GM18519 (cell line): Measurements from ENCODE around the gene TOGARAM2.

ENCODE experiments used
- ATAC-seq: cut with Tn5 transposase; IDR thresholded peaks from one replicate; pipeline ENCODE4 v1.9.1; 2021; ENCODE audit warnings: mild to moderate bottlenecking, moderate library complexity; ENCODE audit not compliant: unreplicated experiment, low FRiP score

Gene TOGARAM2

GRCh38 chr2:29051730-29052129 is 70.6 kb downstream of the TOGARAM2 start:
- no peak for ATAC-seq

GRCh38 chr2:29052807-29053206 is 71.7 kb downstream of the TOGARAM2 start:
- no peak for ATAC-seq

GRCh38 chr2:29053223-29053622 is 72.1 kb downstream of the TOGARAM2 start:
- ATAC-seq, result no peak

GRCh38 chr2:29053670-29054400 is 72.7 kb downstream of the TOGARAM2 start:
- ATAC-seq, result no peak

GRCh38 chr2:29054430-29054829 is 73.3 kb downstream of the TOGARAM2 start:
- no peak for ATAC-seq

GRCh38 chr2:29055601-29056000 is 74.5 kb downstream of the TOGARAM2 start:
- ATAC-seq, result no peak

GRCh38 chr2:29056452-29056851 is 75.4 kb downstream of the TOGARAM2 start:
- no peak for ATAC-seq

GRCh38 chr2:29057006-29057405 is 75.9 kb downstream of the TOGARAM2 start:
- no peak for ATAC-seq

- ATAC-seq, result no peak
These were observed 78.5 kb downstream of the TOGARAM2 start for GRCh38 chr2:29059624-29060023.

GRCh38 chr2:29060441-29060840 is 79.3 kb downstream of the TOGARAM2 start:
- ATAC-seq, result no peak

GRCh38 chr2:29061176-29061575 is 80.1 kb downstream of the TOGARAM2 start:
- ATAC-seq, result no peak

GRCh38 chr2:29061616-29062015 is 80.5 kb downstream of the TOGARAM2 start:
- no peak for ATAC-seq

- ATAC-seq, result no peak
These were observed 81.3 kb downstream of the TOGARAM2 start for GRCh38 chr2:29062371-29062770.

- no peak for ATAC-seq
These were observed 82.0 kb downstream of the TOGARAM2 start for GRCh38 chr2:29063056-29063455.

GRCh38 chr2:29063646-29064345 is 82.7 kb downstream of the TOGARAM2 start:
- ATAC-seq, result no peak

- no peak for ATAC-seq
These were observed 83.2 kb downstream of the TOGARAM2 start for GRCh38 chr2:29064346-29064715.

GRCh38 chr2:29064746-29065067 is 83.6 kb downstream of the TOGARAM2 start:
- no peak for ATAC-seq

- no peak for ATAC-seq
These were observed 84.1 kb downstream of the TOGARAM2 start for GRCh38 chr2:29065068-29065811.

- no peak for ATAC-seq
These were observed 85.3 kb downstream of the TOGARAM2 start for GRCh38 chr2:29066271-29066860.

GRCh38 chr2:29066997-29067605 is 86.0 kb downstream of the TOGARAM2 start:
- ATAC-seq, result no peak

- no peak for ATAC-seq
These were observed 87.4 kb downstream of the TOGARAM2 start for GRCh38 chr2:29068513-29068912.
